Measurements from ENCODE around the gene SERAC1.

The SERAC1 gene

GRCh38 chr6:158073776-158074175 lies 94.3 kb downstream of the SERAC1 start:
- DNase-seq = no peak

- peak; percentile 78 for DNase-seq
These were observed 95.9 kb downstream of the SERAC1 start for GRCh38 chr6:158072083-158072721.

GRCh38 chr6:158071121-158072082 lies 96.7 kb downstream of the SERAC1 start:
- DNase-seq = no peak

GRCh38 chr6:158070513-158070912 lies 97.5 kb downstream of the SERAC1 start:
- no peak for DNase-seq

DNA sequence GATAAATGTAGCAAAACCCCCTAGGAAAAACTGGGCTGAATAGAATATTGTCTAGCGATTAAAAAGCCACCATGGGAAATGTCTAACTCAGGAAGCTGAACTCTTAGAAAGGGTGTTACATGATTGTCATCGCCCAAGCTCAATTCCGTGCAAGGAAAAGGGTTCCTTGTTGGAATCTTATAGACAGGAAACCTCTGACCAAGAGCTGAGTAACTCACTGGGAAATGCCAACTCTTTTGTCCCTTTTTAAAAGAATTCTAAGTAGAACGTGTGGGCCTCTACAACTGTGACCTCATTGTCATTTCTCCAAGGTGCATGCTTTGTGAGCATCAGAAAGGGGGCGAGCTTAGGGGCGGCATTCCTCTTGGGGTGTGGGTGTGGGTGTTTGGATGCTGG lies 98.3 kb downstream of the SERAC1 start:
- no peak for DNase-seq

DNA sequence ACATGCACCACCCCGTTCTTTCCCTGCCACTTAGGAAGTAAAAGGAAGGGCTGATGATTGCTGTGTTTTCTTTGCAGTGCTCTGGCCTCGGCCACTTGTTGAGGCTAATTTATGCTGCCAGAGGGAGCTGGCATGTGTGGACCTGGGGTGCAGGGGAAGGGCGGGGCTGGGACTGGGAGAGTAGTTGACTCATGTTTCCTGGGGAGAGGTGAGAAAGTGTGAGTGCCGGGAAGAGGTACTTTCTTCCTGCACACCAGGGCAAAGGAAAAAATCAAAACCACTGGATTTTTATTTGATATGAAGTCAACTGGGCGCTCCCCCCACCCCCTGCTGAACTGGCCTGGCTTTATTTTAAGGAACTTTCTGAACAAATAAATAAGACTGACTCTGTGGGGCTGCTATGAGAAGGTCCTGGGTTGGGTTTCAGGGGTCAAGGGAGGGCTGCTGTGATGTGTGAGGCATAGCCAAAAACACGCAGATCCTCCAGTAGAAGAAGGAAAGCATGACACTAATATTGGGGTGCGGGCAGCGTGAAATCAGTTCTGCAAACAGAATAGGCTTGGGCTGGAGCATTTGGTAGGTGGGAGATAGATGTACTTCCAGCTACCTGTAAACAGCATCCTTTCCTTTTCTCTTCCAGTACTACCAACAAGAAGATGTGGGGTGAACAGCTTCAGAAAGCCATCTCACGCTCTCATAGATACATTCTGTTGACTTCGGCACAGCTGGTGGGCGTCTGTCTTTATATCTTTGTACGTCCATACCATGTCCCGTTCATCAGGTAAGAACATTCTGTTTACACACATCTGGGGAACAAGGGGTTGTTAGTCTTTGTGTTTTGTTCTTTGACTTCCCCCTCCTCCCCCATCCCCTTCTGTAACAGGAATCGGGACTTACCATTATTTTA lies 98.9 kb downstream of the SERAC1 start:
- DNase-seq = peak; percentile 42

DNA sequence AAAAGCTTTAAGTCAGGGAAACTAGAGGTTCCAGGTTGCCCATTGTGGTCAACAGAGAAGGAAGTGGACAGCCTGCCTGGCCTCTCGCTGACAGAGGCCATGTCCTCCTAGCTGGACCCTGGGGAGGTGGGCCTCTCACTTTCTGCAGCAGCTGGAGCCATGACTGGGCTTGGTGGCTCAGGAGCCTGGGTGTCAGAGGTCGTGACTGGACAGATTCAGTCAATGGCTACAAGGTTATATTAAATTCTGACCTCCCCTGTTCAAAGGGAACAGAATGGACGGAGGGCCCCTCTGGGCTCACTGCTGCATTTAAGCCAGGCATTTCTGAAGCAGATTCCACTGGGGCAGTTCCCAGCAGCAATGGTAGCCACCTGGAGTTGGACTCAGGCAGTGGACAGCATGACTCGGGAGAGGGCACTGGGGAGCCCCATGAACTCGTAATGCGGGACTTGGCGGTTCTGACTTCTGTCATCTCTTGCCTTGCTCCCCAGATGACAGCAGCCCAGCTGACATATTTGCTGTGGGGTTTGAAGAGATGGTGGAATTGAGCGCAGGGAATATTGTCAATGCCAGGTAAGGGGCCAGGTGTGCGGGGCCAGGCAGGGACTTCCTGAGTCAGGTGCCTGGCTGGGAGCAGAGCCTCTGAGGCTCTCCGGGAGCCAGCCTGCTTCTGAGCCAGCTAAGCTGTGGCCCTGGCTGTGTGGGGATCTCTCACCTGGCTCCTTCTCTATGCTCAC lies 99.7 kb downstream of the SERAC1 start:
- no peak for DNase-seq

DNA sequence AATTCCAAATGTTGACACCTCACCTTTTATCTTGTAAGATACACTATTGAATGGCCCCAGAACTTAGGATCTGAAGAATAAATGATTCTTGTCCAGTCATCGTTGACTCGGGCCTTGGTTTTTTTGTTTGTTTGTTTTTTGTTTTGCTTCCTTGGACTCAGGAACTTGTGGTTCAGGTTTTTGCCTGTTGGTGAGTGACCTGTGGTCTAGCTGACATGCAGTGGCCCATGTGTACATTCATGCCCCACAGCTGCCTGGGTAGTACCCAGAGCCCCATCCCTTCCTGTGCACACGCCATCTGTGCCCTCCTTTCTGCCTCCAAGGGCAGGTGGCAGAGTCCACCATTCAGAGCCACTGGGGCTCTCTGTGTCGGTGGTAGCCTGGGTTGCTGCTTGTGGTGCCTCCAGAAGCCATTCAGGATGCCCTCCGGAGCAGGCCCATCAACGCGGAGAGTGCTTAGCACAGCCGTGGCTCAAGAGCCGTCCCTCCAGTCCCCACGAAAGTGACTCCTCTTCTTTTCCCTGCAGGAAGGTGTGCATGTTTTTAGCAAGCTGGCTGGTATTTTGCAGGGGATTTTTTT lies 100.5 kb downstream of the SERAC1 start:
- no peak for DNase-seq

DNA sequence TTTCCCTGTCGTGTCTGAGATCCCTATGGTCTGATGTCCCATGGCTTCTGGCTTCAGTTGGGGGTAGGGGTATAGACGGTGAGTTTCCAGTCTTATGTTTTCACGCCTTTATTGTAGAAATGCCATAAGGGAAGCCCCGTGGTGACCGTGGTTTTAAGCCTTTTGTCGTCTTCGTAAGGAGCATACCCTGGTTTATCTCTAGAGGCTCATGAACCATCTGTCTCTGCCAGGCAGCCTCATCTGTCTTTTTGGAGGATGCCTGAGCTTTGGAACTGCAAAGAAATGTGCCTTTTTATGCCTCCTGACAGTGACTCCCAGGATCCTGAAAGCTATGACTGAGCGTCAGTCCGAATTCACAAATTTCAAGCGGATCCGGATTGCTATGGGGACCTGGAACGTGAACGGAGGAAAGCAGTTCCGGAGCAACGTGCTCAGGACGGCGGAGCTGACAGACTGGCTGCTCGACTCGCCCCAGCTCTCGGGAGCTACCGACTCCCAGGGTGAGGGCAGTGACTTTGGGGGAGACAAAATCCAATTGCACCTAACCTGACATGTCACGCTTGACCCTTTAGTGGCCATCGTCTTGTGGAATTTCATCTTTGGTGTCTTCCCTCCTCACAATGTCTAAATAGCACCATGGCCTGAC lies 101.8 kb downstream of the SERAC1 start:
- DNase-seq = no peak

DNA sequence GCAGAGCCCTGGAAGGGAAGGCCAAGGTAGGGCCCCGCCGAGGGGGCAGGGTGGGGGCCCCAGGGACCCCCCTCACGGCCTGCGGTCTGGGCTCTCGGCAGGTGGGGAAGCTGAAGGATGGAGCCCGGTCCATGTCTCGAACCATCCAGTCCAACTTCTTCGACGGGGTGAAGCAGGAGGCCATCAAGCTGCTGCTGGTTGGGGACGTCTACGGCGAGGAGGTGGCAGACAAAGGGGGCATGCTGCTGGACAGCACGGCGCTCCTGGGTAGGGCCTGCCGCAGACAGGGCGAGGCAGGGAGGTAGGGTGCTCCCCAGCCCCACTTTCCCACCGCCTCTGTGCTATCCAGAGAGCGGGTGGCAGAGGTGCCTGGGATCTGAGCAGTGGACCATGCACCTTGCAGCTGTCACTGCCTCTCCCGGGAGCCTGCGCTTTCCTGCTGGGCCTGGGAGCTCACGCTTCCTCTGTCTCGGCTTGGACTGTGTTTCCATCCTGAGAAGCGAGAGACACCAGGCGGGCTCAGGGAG lies 103.3 kb downstream of the SERAC1 start:
- no peak for DNase-seq

DNA sequence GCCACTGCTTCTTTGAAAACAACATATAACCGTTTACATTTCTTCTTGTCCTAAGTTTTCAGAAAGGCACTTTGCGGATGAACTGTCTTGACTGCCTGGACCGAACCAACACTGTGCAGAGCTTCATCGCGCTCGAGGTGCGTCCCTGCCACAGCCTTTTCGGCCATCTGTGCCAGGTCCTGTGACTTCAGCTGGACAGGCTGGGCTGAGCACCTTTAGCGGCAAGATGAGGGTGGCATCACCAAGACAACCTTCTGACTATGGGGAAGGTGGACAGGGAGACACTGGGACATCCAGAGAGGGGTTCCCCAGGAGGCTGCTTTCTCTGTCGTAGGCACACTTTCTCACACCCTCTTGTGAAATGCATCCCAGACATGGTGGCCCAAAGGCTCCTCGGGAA lies 104.3 kb downstream of the SERAC1 start:
- DNase-seq = no peak

DNA sequence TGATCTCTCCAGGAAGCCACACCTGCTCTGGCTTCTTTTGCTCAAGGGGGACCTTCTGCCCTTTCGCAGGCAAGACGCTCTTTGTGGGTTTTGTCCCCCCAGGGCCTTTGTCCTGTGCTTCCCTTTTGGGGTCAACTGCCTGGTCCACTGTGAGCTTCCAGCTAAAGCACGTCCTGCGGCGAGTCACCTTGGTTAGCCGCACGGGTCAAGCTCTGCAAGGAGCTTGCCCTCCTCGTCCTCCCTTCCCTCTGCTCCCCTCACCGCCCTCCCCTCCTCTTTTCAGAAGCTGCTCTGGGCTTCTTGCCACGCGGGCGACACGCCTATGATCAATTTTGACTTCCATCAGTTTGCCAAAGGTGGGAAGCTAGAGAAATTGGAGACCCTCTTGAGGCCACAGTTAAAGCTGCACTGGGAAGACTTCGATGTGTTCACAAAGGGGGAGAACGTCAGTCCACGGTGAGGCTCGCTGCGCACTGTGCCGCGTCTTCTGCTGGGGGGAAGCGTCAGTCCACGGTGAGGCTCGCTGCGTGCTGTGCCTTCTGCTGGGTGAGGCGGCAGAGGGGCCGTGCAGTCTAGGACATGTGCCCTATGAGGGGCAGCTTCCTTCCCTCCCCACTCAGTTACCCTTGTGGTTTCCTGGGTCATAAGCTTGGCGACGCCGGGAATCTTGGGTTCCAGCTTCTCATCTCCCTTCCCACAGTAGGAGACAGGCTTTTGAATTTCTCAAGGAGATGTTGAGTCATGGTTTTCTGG lies 106.2 kb downstream of the SERAC1 start:
- no peak for DNase-seq

- no peak for DNase-seq
These were observed 106.7 kb downstream of the SERAC1 start for GRCh38 chr6:158061361-158061708.

DNA sequence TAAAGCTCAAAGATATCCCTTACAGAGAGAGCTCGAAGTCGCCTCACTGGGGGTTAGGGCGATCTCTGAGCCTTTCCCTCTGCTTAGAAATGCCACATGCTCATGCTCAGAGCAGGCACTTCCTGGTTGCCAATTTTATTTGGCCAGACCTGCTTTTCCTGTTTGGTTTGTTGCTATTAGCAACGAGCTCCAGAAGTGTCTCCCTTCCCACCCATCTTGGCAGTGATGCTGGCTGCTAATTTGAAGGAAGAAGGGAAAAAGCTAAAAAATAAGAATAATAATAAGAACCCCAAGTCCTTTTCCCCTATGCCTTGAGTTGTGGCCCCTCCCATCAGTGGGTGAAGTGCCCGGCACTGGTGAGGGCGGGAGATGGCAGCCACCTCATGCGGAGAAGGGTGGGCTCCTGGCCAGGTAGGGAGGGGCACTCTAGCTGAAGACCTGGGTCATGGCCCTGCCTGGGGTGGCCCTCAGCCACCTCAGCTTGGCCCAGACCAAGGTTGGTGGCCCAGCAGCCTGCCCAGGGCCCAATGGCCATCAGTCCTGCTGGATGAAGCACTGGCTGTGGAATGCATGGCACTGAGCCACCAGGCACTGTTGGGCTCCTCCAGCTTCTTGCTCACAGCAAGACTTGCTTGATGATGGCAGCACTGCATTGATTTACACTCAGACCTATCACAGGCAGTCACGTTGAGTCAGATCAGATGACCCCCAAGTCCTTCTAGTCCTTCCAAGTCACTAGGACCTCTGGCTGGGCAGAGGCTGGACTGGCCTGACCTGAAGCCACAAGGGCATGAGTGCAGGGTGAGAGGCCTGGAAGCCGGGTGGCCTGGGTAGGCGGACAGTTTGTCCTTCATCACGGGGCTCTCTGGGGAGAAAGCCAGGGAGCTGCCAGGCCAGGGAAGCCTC lies 107.4 kb downstream of the SERAC1 start:
- DNase-seq = no peak

All from stimulated activated CD4-positive, alpha-beta T cell treated with anti-CD3 and anti-CD28 coated beads, Interleukin-15, amount 100 ng/mL, for 24 hours (primary cell).